WI38 (cell line): ENCODE measurements around the gene TMBIM6.
"Not testable (repeated sequence)": the region's sequence is repeated elsewhere in the genome, so short reads cannot be mapped to it uniquely, and the experiment has no call there.

Experiments used
- H3K4me3 ChIP-seq: 2 replicates; pipeline ENCODE4 v1.5.1; 2011; ENCODE audit warnings: low read depth, mild to moderate bottlenecking, control low read depth, low read length
- CTCF ChIP-seq: IDR thresholded peaks from 2 replicates; pipeline ENCODE4 v1.5.1; 2012; ENCODE audit warnings: low read depth, mild to moderate bottlenecking, control low read depth, low read length

Gene TMBIM6

GRCh38 chr12:49766115-49766455 lies 24.7 kb downstream of the TMBIM6 start:
- TF ChIP-seq CTCF = no peak
- H3K4me3 ChIP-seq = no peak overlapping the region

- no peak for TF ChIP-seq CTCF
Measured at GRCh38 chr12:49767333-49767732, 26.0 kb downstream of the TMBIM6 start.

GRCh38 chr12:49773102-49773501 lies 31.7 kb downstream of the TMBIM6 start:
- H3K4me3 ChIP-seq = not testable (repeated sequence)

More at GRCh38 chr12:49767333-49767732, 26.0 kb downstream of the TMBIM6 start:
- no peak overlapping the region for H3K4me3 ChIP-seq

- no peak overlapping the region for H3K4me3 ChIP-seq
- peak; percentile 74 for TF ChIP-seq CTCF
Measured at GRCh38 chr12:49776413-49776812, 35.1 kb downstream of the TMBIM6 start.

GRCh38 chr12:49776858-49777257 lies 35.5 kb downstream of the TMBIM6 start:
- no peak overlapping the region for H3K4me3 ChIP-seq
- no peak for TF ChIP-seq CTCF

GRCh38 chr12:49777341-49777740 lies 36.0 kb downstream of the TMBIM6 start:
- no peak overlapping the region for H3K4me3 ChIP-seq
- TF ChIP-seq CTCF = no peak

- peak; percentile 93 for TF ChIP-seq CTCF
Measured at GRCh38 chr12:49777800-49778748, 36.7 kb downstream of the TMBIM6 start.

More at GRCh38 chr12:49777800-49778748, 36.7 kb downstream of the TMBIM6 start:
- H3K4me3 ChIP-seq = no peak overlapping the region
